ENCODE results near the gene PLPP4.
A peak's percentile ranks its signal among the peaks of the same experiment; 100 is the strongest.

The PLPP4 gene

GRCh38 chr10:120455004-120455403 is 2.0 kb upstream of the PLPP4 start:
- no peak for DNase-seq (ENCODE audit: low read depth)
- TF ChIP-seq CTCF (IDR thresholded peaks at IDR 0.05; ENCODE audit: control insufficient read depth, extremely low read depth, insufficient read depth), result no peak

DNA sequence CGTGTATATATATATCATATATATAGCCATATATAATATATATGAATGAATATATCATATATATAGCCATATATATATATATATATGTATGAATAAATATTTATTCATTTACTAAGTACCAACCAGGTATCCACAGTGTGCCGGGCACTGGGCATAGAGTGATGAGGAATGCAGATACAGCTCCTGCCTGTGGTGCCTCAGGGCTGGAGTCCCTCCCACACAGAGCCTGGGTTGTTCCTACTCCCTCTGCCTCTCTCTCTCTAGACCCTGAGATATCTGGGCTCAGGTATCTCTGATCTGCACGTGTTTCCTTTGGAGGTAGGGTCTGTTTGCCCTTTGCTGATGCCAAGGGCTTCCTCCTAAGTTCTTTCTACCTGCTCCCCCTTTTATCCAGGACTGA is 1.4 kb upstream of the PLPP4 start:
- no peak for DNase-seq (ENCODE audit: low read depth)
- H3K4me3 ChIP-seq (ENCODE audit: low read depth, low read length), result no peak overlapping the region
- TF ChIP-seq CTCF (IDR thresholded peaks at IDR 0.05; ENCODE audit: control insufficient read depth, extremely low read depth, insufficient read depth), result no peak

More at GRCh38 chr10:120455004-120455403, 2.0 kb upstream of the PLPP4 start:
- H3K4me3 ChIP-seq (ENCODE audit: low read depth, low read length), result no peak overlapping the region

DNA sequence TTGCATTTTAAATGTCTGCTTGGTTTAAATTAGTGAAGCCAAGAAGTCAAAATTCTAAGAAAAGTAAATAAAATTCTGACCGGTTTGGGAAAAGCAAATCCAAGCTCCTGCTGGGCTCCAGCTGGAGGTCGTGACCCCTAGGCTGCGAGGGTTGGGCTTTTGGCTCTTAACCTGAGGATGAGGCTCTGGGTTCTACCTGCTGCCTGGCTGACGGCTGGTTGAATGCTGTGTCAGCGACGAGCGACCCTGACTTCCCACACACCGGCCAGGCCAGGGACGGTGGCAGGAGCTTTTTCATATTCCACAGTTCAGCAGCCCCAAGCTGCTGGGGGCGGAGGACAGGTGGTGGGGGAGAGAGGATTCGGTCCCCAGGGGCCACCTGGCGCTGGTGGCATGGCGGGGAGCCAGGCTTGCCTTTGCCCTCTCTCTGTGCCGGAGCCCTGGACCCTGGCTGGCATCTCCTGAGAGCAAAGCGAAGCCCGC is 843 bp upstream of the PLPP4 start:
- no peak for DNase-seq (ENCODE audit: low read depth)
- TF ChIP-seq CTCF (IDR thresholded peaks at IDR 0.05; ENCODE audit: control insufficient read depth, extremely low read depth, insufficient read depth), result no peak
- H3K4me3 ChIP-seq (ENCODE audit: low read depth, low read length), result no peak overlapping the region; the same call in 1 of the 2 replicates

GRCh38 chr10:120457431-120458172 is 575 bp downstream of the PLPP4 start:
- no peak for DNase-seq (ENCODE audit: low read depth)
- TF ChIP-seq CTCF (IDR thresholded peaks at IDR 0.05; ENCODE audit: control insufficient read depth, extremely low read depth, insufficient read depth), result no peak
- peak overlapping the region; percentile 48 for H3K4me3 ChIP-seq (ENCODE audit: low read depth, low read length)

DNA sequence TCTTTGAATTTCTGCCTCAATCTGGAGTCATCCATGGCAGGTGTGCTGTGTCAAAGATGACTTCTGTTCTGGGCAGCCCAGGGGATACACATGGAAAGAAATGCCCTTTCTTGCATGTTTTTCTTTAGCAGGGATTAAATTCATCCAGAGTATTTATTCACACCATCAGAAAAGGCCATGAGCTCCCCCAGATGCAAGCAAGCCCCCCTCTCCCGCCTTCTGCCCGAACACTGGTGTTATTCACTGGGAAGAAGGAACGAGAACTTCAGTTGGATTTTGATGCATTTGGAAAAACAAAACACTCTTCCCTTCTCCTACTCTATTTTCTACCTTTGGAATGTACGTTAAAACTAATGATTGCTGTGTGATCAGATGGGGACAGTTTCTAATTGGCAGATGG is 1.4 kb downstream of the PLPP4 start:
- H3K4me3 ChIP-seq (ENCODE audit: low read depth, low read length), result no peak overlapping the region
- no peak for TF ChIP-seq CTCF (IDR thresholded peaks at IDR 0.05; ENCODE audit: control insufficient read depth, extremely low read depth, insufficient read depth)

DNA sequence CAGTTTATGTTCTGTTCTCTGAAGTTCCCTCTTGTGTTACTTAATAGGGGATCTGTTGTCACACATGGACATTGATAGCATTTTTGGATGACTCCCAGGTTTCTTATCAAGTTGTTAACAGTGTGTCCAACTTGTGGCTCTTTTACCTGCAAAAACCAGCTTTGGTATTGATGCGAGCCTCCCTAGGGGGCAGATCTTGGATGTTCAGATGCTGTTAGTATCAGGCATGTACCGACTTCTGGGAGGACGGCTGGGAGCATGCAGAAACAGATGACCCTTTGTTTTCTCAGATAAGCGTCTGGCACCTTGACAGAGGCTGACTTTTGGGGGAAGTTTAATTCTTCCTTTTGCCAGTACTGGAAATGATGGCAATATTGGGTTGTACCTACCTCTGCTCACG is 2.2 kb downstream of the PLPP4 start:
- no peak overlapping the region for H3K4me3 ChIP-seq (ENCODE audit: low read depth, low read length)
- no peak for DNase-seq (ENCODE audit: low read depth)
- TF ChIP-seq CTCF (IDR thresholded peaks at IDR 0.05; ENCODE audit: control insufficient read depth, extremely low read depth, insufficient read depth), result no peak

More for the DNA sequence above, 1.4 kb downstream of the PLPP4 start:
- DNase-seq (ENCODE audit: low read depth), result no peak

DNA sequence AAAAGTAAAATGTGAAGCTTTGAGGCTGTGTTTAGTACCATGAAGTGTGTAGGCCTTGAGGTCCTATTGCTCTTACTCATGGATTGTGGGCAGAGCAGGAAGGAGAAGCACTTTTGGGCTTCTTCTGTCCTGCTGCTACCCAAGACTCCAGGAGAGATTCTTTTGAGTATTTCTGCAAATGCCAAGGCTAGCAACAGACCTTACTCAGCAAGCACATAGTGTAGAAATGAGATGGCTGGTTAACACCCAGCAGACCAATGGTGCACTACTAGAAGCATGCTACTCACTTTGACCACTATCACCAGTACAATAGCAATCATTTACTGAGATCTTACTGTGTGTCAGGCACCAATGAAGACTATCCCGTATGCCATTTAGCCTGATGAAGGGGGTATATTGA is 3.2 kb downstream of the PLPP4 start:
- no peak for TF ChIP-seq CTCF (IDR thresholded peaks at IDR 0.05; ENCODE audit: control insufficient read depth, extremely low read depth, insufficient read depth)
- no peak for DNase-seq (ENCODE audit: low read depth)

More for the DNA sequence above, 3.2 kb downstream of the PLPP4 start:
- H3K4me3 ChIP-seq (ENCODE audit: low read depth, low read length), result no peak overlapping the region

Data from LNCaP clone FGC (cell line).